GM18517 (cell line): ENCODE data around the gene KLHDC10.
A peak's percentile ranks its signal among the peaks of the same experiment; 100 is the strongest.
"Not testable (repeated sequence)": the region's sequence is repeated elsewhere in the genome, so short reads cannot be mapped to it uniquely, and the experiment has no call there.

Experiments used
- ATAC-seq: cut with Tn5 transposase; IDR thresholded peaks from one replicate; pipeline ENCODE4 v1.9.1; 2021; ENCODE audit warnings: mild to moderate bottlenecking, moderate library complexity; ENCODE audit not compliant: unreplicated experiment

The KLHDC10 gene, protein sequence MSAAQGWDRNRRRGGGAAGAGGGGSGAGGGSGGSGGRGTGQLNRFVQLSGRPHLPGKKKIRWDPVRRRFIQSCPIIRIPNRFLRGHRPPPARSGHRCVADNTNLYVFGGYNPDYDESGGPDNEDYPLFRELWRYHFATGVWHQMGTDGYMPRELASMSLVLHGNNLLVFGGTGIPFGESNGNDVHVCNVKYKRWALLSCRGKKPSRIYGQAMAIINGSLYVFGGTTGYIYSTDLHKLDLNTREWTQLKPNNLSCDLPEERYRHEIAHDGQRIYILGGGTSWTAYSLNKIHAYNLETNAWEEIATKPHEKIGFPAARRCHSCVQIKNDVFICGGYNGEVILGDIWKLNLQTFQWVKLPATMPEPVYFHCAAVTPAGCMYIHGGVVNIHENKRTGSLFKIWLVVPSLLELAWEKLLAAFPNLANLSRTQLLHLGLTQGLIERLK

DNA sequence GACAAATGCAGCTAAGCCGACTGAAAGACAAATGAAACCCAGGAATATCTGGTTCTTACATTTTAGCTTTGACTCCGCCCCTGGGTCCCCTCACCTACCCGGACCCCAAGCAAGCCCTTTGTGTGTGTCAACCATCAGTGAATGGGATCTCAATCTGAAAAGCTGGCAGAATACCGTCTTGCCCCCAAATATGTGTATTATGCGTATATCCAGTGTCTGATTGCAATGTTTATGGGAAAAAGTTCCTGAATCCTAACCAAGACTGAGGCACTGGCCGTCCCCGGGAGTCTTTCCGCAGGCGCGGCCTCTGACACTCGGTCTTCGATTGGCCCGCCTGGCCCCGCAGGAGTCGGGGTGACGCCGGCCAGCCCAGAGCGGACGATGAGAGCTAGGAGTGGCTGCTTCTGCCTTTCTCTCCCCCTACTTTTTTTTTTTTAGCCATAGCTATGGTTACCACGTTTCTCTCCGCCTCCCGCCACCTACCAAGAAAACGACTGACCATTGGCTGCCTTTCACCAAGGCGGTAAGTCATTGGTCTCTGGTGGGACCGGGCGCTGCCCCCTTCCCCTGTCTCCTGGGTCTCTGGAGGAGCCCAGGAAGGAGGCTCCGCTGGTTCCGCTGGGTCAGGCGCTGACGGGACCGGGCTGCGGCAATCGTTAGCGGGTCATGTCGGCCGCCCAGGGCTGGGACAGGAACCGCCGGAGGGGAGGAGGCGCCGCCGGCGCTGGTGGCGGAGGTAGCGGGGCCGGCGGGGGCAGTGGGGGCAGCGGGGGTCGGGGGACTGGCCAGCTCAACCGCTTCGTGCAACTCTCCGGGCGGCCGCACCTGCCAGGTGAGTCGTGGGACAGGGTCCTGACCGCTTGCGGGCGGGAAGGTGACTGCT lies at the start of gene KLHDC10:
KLHDC10 (plus strand) TSS at position 557 of the 883 bp plus-strand sequence; CDS start at position 667, 110 bp downstream.
- peak; percentile 95 for ATAC-seq

DNA sequence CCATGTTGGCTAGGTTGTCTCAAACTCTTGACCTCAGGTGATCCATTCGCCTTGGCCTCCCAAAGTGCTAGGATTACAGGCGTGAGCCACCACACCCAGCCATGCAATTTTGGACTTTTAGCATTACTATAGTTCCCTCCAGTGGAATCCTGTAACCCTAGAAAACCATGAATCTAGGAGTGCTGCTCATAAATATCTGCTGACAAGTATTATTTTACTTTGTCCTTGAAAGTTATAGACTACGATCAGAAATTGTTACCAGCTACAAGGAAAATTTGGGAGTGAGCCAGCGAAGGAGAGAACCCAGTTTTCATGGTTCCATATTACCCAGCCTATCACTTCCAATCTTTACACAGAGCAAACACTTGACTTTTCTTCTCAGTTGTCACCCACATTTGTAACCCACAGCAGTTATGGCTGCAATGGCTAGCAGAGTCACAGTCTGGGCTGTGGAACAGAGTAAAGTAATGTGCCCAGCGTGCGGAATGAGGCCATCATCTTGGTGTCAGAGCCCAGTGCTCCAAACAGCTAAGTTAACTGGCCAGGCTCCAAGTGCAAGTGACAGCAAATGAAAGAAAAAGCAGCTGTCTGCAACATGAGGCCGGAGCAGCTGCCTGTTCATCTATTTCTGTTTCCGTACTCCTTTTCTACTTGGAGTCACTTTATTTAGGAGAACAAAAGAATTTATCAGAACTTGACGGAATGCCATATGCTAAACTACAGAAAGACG lies 49.1 kb upstream of the KLHDC10 start:
- no peak for ATAC-seq

DNA sequence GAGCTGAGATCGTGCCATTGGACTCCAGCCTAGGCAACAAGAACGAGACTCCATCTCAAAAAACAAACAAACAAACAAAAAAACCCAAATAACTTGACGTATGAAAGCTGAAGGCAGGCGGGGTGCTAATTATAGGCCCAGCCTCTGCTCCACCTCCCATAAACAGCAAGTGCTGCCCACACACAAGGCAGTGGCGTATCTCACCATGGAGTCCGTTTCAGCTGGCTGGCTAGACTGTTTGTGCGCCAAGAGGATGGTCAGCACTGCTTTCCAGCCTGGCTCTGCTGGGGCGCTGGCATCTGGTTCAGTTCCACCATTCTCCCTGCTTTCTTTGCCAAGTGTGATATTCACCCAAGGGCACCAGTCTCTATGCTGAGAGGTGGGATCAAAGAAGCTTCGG lies 48.2 kb upstream of the KLHDC10 start:
- ATAC-seq, result no peak

DNA sequence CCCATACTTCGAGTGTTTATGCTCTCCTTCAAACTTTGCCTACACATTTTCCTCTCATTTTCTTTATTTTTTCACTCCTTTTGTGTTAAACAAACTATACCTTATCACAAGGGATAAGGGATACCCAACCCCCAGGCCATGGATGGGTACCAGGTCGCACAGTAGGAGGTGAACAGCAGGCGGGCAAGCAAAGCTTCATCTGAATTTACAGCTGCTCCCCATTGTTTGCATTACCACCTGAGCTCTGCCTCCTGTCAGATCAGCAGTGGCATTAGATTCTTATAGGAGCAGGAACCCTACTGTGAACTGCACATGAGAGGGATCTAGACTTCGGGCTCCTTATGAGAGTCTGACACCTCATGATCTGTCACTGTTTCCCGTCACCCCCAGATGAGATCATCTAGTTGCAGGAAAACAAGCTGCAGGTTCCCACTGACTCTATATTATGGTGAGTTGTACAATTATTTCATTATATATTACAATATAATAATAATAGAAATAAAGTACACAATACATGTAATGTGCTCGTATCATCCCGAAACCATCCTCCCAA lies 47.6 kb upstream of the KLHDC10 start:
- no peak for ATAC-seq

DNA sequence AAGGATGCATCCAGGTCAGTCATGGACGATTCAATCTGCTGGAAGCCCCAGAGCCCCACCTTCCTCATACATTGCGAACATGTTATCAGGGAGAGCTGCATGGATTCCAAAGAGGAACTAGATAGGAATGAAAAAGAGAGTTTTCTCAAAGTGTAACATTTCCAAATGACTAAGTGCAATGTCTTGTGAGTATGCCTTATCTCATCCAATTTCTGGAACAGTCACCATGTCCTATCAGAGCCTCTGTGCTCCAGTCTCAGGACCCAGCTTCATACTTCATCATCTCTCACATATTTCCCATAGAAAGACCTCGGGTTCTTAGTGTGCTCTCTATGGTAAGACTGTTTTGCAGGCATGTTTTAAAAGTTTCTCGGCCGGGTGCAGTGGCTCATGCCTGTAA lies 45.9 kb upstream of the KLHDC10 start:
- ATAC-seq, result no peak

DNA sequence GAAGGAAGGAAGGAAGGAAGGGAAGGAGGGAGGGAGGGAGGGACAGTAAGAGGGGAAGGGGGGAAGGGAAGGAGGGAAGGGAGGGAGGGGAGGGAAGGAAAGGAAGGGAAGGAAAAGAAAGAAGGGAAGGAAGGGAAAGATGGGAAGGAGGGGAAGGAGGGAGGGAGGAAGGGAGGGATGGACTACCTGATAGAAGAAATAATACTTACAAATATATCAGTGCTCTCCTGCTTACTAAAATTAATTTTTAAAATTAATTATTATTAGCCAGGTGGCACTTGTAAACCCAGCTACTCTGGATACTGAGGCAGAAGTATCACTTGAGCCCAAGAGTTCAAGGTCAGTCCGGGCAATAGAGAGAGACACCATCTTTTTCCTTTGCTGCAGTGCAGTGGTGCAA lies 37.6 kb upstream of the KLHDC10 start:
- no peak for ATAC-seq

DNA sequence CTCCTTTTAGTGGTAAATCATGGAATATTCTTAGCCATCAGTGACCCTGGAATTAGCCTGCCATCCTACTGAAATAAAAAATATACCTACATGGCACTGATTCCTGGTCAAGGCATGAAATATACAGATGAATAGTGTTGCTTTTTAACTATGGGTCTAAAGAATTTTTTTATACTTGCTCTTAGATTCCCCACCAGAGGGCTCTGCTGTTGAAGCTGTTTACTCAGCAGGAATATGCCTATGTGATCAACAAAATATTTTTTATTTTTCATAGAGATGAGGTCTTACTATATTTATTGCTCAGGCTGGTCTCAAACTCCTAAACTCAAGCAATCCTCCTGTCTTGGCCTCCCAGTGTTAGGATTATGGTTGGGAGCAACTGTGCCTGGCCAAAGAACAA lies 32.6 kb upstream of the KLHDC10 start:
- ATAC-seq, result no peak

DNA sequence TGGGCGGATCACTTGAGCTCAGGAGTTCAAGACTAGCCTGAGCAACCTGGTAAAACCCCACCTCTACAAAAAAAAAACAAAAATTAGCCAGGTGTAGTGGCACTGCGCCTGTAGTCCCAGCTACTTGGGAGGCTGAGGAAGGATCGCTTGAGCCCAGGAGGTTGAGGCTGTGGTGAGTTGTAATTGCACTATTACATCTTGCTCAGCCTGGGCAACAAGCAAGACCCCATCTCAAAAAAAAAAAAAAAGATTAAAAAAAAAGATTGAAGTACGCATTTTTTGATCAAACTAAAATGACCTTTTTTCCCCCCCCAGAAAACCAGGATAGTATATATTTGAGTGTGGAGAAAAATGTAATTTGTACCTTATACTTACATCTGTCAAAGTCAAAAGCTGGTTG lies 29.8 kb upstream of the KLHDC10 start:
- ATAC-seq, result no peak

DNA sequence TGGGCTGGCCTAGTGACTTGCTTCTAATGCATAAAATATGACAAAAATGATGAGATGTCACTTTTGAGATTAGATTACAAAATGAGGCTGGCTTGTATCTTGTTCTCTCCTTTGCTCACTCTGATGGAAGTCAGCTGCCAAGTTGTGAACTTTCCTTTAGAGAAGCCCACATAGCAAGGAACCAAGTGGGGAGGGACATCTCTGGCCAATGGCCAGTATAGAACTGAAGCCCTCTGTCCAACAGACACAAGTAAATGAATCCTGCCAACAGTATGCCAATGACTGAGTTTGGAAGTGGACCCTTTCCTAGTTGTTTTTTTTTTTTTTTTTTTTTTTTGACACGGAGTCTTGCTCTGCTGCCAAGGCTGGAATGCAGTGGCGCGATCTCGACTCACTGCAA lies 22.5 kb upstream of the KLHDC10 start:
- no peak for ATAC-seq

DNA sequence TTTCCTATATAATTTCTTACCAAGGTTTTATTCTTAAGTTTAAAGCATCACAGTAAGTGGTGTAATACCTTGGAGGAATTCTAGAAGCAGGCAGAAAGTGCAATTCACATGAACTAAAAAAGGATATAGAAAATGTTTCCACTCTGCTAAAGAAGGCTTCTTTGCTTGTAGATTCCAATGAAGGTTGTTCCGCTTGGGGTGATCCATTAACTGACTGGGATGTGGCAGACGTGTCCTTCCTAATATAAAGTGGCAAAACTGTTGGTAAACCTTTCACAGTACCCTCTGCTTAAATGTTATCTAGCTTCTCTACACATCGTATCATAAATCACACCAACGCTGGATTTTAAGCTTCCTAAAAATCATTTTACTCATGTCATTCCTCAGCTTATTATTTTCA lies 21.4 kb upstream of the KLHDC10 start:
- ATAC-seq, result no peak

DNA sequence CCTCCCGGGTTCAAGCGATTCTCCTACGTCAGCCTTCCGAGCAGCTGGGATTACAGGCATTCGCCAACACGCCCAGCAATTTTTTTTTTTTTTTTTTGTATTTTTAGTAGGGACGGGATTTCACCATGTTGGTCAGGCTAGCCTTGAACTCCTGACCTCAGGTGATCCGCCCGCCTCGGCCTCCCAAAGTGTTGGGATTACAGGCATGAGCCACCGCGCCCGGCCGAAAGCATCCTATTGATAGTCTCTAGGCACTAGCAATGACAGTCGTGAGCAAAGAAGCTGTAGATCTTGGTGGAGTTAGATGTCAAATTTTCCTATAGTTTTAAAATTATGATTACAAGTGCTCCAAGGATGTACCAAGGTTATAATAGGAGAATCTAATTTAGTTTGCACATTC lies 18.1 kb upstream of the KLHDC10 start:
- ATAC-seq, result not testable (repeated sequence)

DNA sequence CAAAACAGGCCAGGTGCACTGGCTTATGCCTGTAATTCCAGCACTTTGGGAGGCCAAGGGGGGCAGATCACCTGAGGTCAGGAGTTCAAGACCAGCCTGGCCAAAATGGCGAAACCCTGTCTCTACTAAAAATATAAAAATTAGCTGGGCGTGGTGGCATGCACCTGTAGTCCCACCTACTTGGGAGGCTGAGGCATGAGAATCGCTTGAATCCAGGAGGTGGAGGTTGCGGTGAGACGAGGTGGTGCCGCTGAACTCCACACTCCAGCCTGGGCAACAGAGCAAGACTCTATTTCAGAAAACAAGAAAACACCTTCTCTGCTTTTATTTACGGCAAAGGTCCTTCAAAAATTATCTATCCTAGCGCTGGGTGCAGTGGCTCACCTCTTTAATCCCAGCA lies 15.1 kb upstream of the KLHDC10 start:
- ATAC-seq, result not testable (repeated sequence)

DNA sequence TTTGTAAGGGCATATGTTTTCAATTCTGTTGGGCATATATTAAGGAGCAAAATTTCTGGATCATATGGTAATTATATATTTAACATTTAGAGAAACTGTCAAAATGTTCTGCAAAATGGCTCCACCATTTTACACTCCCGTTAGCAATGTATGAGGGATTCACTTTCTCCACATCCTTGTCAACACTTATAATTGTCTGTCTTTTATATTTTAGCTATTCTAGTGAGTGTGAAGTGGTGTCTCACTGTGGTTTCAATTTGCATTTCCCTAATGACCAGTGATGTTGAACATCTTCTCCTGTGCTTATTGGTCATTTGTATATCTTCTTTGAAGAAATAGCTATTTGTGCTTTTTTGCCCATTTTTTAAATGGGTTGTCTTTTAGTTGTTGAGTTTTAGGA lies 8.1 kb upstream of the KLHDC10 start:
- no peak for ATAC-seq

DNA sequence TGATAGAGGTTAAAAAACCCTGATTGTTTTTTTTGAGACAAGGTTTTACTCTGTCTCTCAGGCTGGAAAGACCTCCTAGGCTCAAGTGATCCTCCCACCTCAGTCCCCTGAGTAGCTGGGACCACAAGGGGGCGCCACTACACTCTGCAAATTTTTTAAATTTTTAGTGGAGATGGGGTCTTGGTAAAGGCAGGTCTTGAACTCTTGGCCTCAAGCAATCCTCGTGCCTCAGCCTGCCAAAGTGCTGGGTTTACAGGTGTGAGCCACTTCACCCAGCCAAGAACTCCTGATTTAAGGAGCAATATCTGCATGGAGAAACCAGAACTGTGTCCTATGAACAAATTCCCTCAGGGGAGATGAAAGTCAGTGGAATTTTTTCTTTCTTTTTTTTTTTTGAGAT lies 7.3 kb upstream of the KLHDC10 start:
- ATAC-seq, result no peak

DNA sequence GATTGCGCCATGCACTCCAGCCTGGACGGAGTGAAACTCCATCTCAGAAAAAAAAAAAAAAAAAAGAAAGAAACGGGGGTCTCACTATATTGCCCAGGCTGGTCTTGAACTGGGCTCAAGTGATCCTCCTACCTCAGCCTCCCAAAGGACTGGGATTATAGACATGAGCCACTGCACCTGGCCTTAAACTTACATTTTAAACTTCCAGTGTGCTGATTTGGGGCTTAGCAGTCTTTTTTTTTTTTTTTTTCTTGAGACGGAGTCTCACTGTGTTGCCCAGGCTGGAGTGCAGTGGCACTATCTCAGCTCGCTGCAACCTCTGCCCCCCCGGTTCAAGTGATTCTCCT lies 5.8 kb upstream of the KLHDC10 start:
- not testable (repeated sequence) for ATAC-seq

DNA sequence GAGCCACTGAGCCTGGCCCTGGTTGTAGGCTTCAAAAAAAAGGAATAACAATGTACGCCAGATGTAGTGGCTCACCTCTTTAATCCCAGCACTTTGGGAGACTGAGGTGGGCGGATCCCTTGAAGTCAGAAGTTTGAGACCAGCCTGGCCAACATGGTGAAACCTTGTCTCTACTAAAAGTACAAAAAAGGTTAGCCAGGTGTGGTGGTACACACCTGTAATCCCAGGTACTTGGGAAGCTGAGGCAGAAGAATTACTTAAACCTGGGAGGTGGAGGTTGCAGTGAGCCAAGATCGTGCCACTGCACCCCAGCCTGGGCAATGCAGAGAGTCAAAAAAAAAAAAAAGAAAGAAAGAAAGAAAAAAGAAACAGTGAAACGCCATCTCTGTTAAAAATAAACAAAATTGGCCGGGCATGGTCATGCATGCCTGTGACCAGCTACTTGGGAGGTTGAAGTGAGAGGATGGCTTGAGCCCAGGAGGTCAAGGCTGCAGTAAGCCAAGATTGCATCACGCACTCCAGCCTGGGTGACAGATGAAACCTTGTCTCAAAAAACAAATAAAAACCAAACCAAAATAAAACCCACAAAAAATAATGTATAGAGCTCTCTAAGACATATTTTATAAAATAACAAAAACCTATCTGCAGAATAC lies 4.7 kb upstream of the KLHDC10 start:
- ATAC-seq, result no peak

DNA sequence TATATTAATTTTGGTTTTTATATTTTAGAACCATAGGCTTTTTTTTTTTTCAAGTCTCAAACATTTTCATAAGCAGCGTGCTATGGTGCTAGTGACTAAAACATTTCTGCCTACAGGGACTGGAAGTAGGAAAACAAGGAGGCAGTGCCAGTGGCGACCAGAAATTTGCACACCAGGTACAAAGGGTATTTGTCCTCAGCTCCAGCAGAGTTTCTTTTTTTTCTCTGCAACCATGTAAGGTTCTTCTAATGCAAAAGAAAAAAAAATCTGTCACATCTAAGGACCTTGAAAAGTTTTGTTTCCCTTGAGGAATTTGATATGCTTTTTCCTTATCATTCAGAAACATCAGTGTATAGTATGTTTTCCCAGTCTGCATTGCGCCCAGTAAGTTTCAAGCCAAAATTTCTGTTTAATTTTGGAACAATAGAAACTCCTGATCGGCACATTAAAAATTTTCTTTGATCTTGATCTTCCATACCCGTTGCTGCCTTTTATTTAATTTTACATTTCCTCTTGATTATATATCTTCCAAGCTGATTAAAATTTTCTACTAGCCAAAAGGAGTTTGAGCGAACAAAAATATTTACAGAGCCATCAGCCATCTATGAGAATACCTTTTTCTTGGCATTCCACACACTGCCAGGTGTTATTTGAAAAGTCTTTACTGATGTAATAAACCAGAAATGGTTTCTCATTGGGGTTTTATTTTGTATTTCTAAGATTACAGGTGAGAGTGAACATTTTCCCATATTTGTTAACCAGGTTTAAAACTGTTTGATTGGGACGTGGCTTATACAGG lies 956 bp upstream of the KLHDC10 start:
- no peak for ATAC-seq

DNA sequence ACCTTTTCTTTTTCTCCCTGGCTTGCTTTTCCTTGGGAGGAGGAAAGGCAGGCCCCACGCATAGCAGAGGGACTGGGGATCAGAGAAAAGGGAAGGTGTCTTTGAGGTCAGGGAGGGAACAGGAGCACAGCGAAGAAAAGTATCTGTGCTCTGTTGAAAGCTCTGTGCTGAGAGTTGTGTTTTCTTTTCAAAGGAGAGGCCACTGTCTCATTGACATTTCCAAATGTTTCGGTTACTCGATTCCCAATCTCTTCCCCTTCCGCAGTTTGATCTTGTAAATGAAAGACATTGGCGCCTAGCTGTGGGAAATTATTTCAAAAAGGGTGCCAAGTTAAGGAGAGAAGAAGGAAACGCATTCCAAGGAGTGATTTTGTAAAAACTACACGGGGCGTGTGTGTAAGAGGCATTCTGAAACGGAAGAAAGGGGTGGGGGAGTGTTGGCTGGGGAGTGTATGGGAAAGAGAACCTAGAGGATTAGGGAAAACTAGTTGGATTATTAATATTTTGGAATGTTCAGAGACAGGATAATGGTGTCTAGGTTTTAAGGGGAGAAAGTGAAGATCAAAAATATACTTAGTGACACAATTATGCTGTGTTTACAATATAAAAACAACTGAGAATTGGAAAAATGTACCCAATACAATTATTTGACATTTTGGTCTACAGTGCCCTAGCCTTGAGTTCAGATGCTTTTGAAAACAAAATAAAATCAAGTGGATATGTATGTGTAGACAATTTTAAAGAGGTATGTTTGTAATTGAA lies 708 bp downstream of the KLHDC10 start:
- ATAC-seq, result no peak
